CD4-positive, alpha-beta memory T cell (primary cell): Measurements from ENCODE around the gene TMEM72. TPM values are rescaled to one million over a fixed set of nuclear protein-coding genes. Genes with fewer than 3 reads are reported as not detected.

ENCODE experiments used
- CTCF ChIA-PET: fragments of 350-600 bp; sonication (Branson Sonifier 250); formaldehyde crosslinking; loops from one replicate; lab custom pipeline; 2021; ENCODE audit warnings: inconsistent platforms; ENCODE audit not compliant: partially characterized antibody; lab: Charles Lee
- POLR2A ChIA-PET: fragments of 350-600 bp; sonication (Branson Sonifier 250); formaldehyde crosslinking; loops from one replicate; lab custom pipeline; 2021; ENCODE audit not compliant: partially characterized antibody; lab: Charles Lee
- DNase-seq, 5 donors: peaks; one replicate each; pipeline versions ENCODE4 v3.0.0 to v3.0.0-alpha.2; 2020 to 2022; ENCODE audit warnings: mixed read lengths in 1 of 5
- H3K27ac ChIP-seq: one replicate; pipeline ENCODE4 v1.7.0; 2013; ENCODE audit warnings: low read depth, low read length
- H3K27me3 ChIP-seq: 2 replicates; pipeline ENCODE4 v1.7.0; 2013; ENCODE audit warnings: mild to moderate bottlenecking, low read length, moderate library complexity; ENCODE audit not compliant: insufficient read depth
- H3K36me3 ChIP-seq: 2 replicates; pipeline ENCODE4 v1.7.0; 2013; ENCODE audit warnings: mild to moderate bottlenecking, low read length, moderate library complexity; ENCODE audit not compliant: insufficient read depth
- H3K4me1 ChIP-seq: 2 replicates; pipeline ENCODE4 v1.7.0; 2013; ENCODE audit warnings: mild to moderate bottlenecking, low read length, moderate library complexity; ENCODE audit not compliant: insufficient read depth
- H3K4me3 ChIP-seq, 2 donors: one replicate each; pipeline ENCODE4 v1.7.0; 2013; ENCODE audit warnings: low read length in 2 of 2, mild to moderate bottlenecking in 1 of 2
- H3K9me3 ChIP-seq, 2 donors: one replicate each; pipeline ENCODE4 v1.7.0; 2013; ENCODE audit warnings: low read length in 2 of 2, control low read depth in 1 of 2; ENCODE audit not compliant: control insufficient read depth in 1 of 2
- H3K27ac Mint-ChIP-seq, 7 donors: one replicate each; pipeline ENCODE4 v1.8.0; 2020 to 2021; ENCODE audit warnings: mixed read lengths in 7 of 7, mild to moderate bottlenecking in 6 of 7, inconsistent platforms in 3 of 7, moderate library complexity in 3 of 7
- H3K27me3 Mint-ChIP-seq, 2 donors: one replicate each; pipeline ENCODE4 v1.8.0; 2020 to 2021; ENCODE audit warnings: mixed read lengths in 2 of 2
- H3K36me3 Mint-ChIP-seq, 2 donors: one replicate each; pipeline ENCODE4 v1.8.0; 2020 to 2021; ENCODE audit warnings: mixed read lengths in 2 of 2, inconsistent platforms in 1 of 2, mild to moderate bottlenecking in 1 of 2
- H3K4me1 Mint-ChIP-seq, 4 donors: one replicate each; pipeline ENCODE4 v1.8.0; 2020 to 2021; ENCODE audit warnings: mixed read lengths in 4 of 4, mild to moderate bottlenecking in 1 of 4
- H3K4me3 Mint-ChIP-seq, 8 donors: one replicate each; pipeline ENCODE4 v1.8.0; 2020 to 2021; ENCODE audit warnings: mixed read lengths in 8 of 8, mild to moderate bottlenecking in 7 of 8, moderate library complexity in 6 of 8, inconsistent platforms in 3 of 8
- H3K9me3 Mint-ChIP-seq, 8 donors: one replicate each; pipeline ENCODE4 v1.8.0; 2020 to 2021; ENCODE audit warnings: mixed read lengths in 8 of 8, mild to moderate bottlenecking in 5 of 8, inconsistent platforms in 3 of 8, moderate library complexity in 1 of 8
- intact Hi-C: fragments of 100-400 bp; cut with micrococcal nuclease; formaldehyde crosslinking; loops from one replicate; pipeline ENCODE4 v1.15.1; 2023
- polyA plus RNA-seq, 2 donors: library from polyadenylated mRNA; unstranded; fragments of 300-500 nt; fragmentation: Illumina TruSeq; gene quantifications; one replicate each; pipeline ENCODE4 v1.2.3, GENCODE V29; 2021
- total RNA-seq, 2 experiments: library from RNA; stranded (reverse); gene quantifications; one replicate each; pipeline ENCODE4 v1.2.3, GENCODE V29; 2021

Gene TMEM72
- total and polyA plus RNA-seq, 4 experiments from 2014 or later: not detected

GRCh38 chr10:44888886-44889285 lies 22.3 kb upstream of the TMEM72 start:
- POLR2A ChIA-PET: no interaction called here
- no peaks in the 10 kb centered on the region for H3K4me1 ChIP-seq

DNA sequence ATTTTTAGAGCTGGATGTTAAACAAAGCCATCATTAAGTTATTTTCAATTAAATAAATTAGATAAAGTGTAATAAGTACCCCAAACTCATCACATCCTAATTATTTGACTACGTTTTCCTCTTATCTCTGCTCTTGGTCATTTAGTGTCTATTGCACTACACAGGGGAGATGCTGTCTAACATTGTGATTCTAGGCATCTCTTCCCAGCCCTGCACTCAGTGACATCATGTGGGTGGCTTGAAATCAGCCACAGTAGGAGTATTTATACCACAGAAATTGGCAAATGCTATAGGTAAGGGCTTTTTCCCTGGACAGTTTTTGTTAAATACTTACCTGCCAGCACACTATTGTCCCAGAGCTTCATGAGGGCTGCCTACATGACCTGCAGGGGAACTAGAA lies 21.3 kb upstream of the TMEM72 start:
- H3K9me3 Mint-ChIP-seq: no peaks in the 10 kb centered on the region
- H3K27ac ChIP-seq: no peak overlapping the region

More at GRCh38 chr10:44888886-44889285, 22.3 kb upstream of the TMEM72 start:
- Mint-ChIP-seq H3K9me3 (no peaks in the 10 kb centered on the region), H3K27ac (no peak overlapping the region), H3K4me1 (no peaks in the 10 kb centered on the region), H3K4me3 (no peak overlapping the region), H3K27me3 (peaks cover 0 to 3% of the 10 kb centered on the region in 2 donors), H3K36me3 (no peaks in the 10 kb centered on the region)
- no peaks in the 10 kb centered on the region for H3K9me3 ChIP-seq
- no peak overlapping the region for H3K27ac ChIP-seq
- no peak for DNase-seq
- CTCF ChIA-PET: no interaction called here
- H3K27me3 ChIP-seq: no peaks in the 10 kb centered on the region
- intact Hi-C loops: no loop called here
- H3K4me3 ChIP-seq: no peak overlapping the region
- H3K36me3 ChIP-seq: no peaks in the 10 kb centered on the region

GRCh38 chr10:44890696-44891563 lies 20.2 kb upstream of the TMEM72 start:
- Histone ChIP-seq H3K27me3 (no peaks in the 10 kb centered on the region), H3K36me3 (no peaks in the 10 kb centered on the region), H3K27ac (no peak overlapping the region), H3K9me3 (no peaks in the 10 kb centered on the region), H3K4me3 (no peak overlapping the region), H3K4me1 (no peaks in the 10 kb centered on the region)
- Mint-ChIP-seq H3K9me3 (no peaks in the 10 kb centered on the region), H3K4me1 (no peaks in the 10 kb centered on the region), H3K27ac (no peak overlapping the region), H3K27me3 (no peaks in the 10 kb centered on the region), H3K36me3 (no peaks in the 10 kb centered on the region), H3K4me3 (no peak overlapping the region)
- ChIA-PET POLR2A (no interaction called here), CTCF (interaction anchor here (1.5 kb wide), 1 partner anchor 33 kb away, joined by 3 read pairs; no protein-coding TSS in a partner anchor)
- intact Hi-C loops: no loop called here
- DNase-seq: no peak

More for the DNA sequence above, 21.3 kb upstream of the TMEM72 start:
- ChIA-PET CTCF (no interaction called here), POLR2A (no interaction called here)
- Mint-ChIP-seq H3K27ac (no peak overlapping the region), H3K36me3 (no peaks in the 10 kb centered on the region), H3K4me3 (no peak overlapping the region), H3K4me1 (no peaks in the 10 kb centered on the region), H3K27me3 (peaks cover 0 to 3% of the 10 kb centered on the region in 2 donors)
- Histone ChIP-seq H3K4me3 (no peak overlapping the region), H3K36me3 (no peaks in the 10 kb centered on the region), H3K27me3 (no peaks in the 10 kb centered on the region), H3K4me1 (no peaks in the 10 kb centered on the region), H3K9me3 (no peaks in the 10 kb centered on the region)
- no peak for DNase-seq
- intact Hi-C loops: no loop called here

DNA sequence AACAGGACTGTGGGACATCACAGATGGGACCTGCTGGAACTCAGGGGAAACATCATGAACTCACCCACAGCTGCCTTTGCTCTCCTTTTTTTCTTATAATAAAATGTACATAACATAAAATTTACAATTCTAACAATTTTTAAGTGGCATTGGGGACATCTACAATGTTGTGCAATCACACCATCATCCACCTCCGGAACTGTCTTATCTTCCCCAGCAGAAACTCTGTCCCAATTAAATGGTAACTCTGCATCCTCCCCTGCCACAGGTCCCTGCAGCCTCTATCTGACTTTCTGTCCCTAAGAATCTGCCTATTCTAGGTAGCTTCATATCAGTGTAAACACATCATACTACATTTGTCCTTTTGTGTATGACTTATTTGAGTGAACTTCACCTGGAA lies 19.4 kb upstream of the TMEM72 start:
- no peaks in the 10 kb centered on the region for H3K9me3 Mint-ChIP-seq
- Histone ChIP-seq H3K36me3 (no peaks in the 10 kb centered on the region), H3K9me3 (no peaks in the 10 kb centered on the region), H3K27me3 (no peaks in the 10 kb centered on the region), H3K27ac (no peak overlapping the region), H3K4me3 (no peak overlapping the region), H3K4me1 (no peaks in the 10 kb centered on the region)
- H3K4me3 Mint-ChIP-seq: no peak overlapping the region
- intact Hi-C loops: no loop called here
- no peak for DNase-seq
- no peaks in the 10 kb centered on the region for H3K36me3 Mint-ChIP-seq
- no peaks in the 10 kb centered on the region for H3K27me3 Mint-ChIP-seq
- ChIA-PET CTCF (interaction anchor here (1.5 kb wide), 1 partner anchor 33 kb away, joined by 3 read pairs; no protein-coding TSS in a partner anchor), POLR2A (no interaction called here)
- H3K4me1 Mint-ChIP-seq: no peaks in the 10 kb centered on the region
- no peak overlapping the region for H3K27ac Mint-ChIP-seq

- CTCF ChIA-PET: no interaction called here
- no peak overlapping the region for H3K27ac Mint-ChIP-seq
- intact Hi-C loops: no loop called here
- DNase-seq: no peak
- Histone ChIP-seq H3K4me1 (no peaks in the 10 kb centered on the region), H3K9me3 (no peaks in the 10 kb centered on the region), H3K27me3 (no peaks in the 10 kb centered on the region), H3K27ac (no peak overlapping the region), H3K4me3 (no peak overlapping the region), H3K36me3 (no peaks in the 10 kb centered on the region)
- POLR2A ChIA-PET: no interaction called here
- H3K27me3 Mint-ChIP-seq: no peaks in the 10 kb centered on the region
- H3K4me3 Mint-ChIP-seq: no peak overlapping the region
- no peaks in the 10 kb centered on the region for H3K4me1 Mint-ChIP-seq
- no peaks in the 10 kb centered on the region for H3K9me3 Mint-ChIP-seq
- no peaks in the 10 kb centered on the region for H3K36me3 Mint-ChIP-seq
Measured at GRCh38 chr10:44893604-44894468, 17.3 kb upstream of the TMEM72 start.

GRCh38 chr10:44894691-44895090 lies 16.4 kb upstream of the TMEM72 start:
- no peaks in the 10 kb centered on the region for H3K36me3 ChIP-seq
- intact Hi-C loops: no loop called here
- no peak overlapping the region for H3K27ac ChIP-seq
- Mint-ChIP-seq H3K9me3 (no peaks in the 10 kb centered on the region), H3K4me1 (no peaks in the 10 kb centered on the region), H3K36me3 (no peaks in the 10 kb centered on the region), H3K27ac (no peak overlapping the region), H3K27me3 (no peaks in the 10 kb centered on the region), H3K4me3 (no peak overlapping the region)
- no peak overlapping the region for H3K4me3 ChIP-seq
- DNase-seq: no peak
- no peaks in the 10 kb centered on the region for H3K27me3 ChIP-seq
- no peaks in the 10 kb centered on the region for H3K9me3 ChIP-seq
- ChIA-PET CTCF (no interaction called here), POLR2A (no interaction called here)
- H3K4me1 ChIP-seq: no peaks in the 10 kb centered on the region

DNA sequence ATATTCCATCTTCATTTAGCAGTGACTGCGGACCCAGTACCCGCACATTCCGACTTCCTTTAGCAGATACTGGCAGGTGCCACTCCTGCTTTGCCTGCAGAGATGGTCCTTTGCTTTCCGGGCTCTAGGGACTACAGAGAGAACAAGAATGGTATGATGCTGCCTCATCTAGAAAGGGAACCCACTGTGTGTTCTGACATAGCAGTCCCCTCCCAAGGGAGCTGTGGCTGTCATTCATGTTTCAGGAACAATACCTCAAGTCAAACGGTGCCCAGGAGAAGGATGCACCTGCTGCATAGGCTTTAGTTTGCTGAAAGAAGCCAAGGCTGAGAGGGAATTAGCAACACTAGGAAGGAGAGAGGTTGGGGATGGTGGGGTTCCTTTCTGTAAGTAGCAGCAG lies 15.9 kb upstream of the TMEM72 start:
- CTCF ChIA-PET: no interaction called here

More for the DNA sequence above, 15.9 kb upstream of the TMEM72 start:
- POLR2A ChIA-PET: no interaction called here
- Mint-ChIP-seq H3K4me3 (no peak overlapping the region), H3K9me3 (no peaks in the 10 kb centered on the region), H3K4me1 (no peaks in the 10 kb centered on the region), H3K36me3 (no peaks in the 10 kb centered on the region), H3K27ac (no peak overlapping the region), H3K27me3 (no peaks in the 10 kb centered on the region)
- H3K4me3 ChIP-seq: no peak overlapping the region
- intact Hi-C loops: no loop called here
- H3K4me1 ChIP-seq: no peaks in the 10 kb centered on the region
- no peak for DNase-seq
- no peaks in the 10 kb centered on the region for H3K27me3 ChIP-seq
- H3K27ac ChIP-seq: no peak overlapping the region
- H3K36me3 ChIP-seq: no peaks in the 10 kb centered on the region
- H3K9me3 ChIP-seq: no peaks in the 10 kb centered on the region
